PFSK-1 (cell line): Measurements from ENCODE around the gene RERE.

ENCODE experiments used
- FOXP2 ChIP-seq: optimal IDR thresholded peaks from 2 replicates; pipeline ENCODE3; 2011; ENCODE audit warnings: borderline replicate concordance, control low read depth, inconsistent platforms; ENCODE audit not compliant: insufficient read depth; ENCODE audit errors: extremely low read length, extremely low read depth
- POLR2AphosphoS5 ChIP-seq: IDR thresholded peaks from 2 replicates; pipeline ENCODE4 v1.6.1; 2012; ENCODE audit warnings: low read depth, mild to moderate bottlenecking, control low read depth, low read length, moderate library complexity
- REST ChIP-seq, 2 experiments: IDR thresholded peaks; 2 replicates each; pipeline versions ENCODE4 v1.6.1 to v1.8.0; 2011 to 2012; ENCODE audit warnings: low read depth in 2 of 2, low read length in 2 of 2, control low read depth in 1 of 2, inconsistent platforms in 1 of 2, mild to moderate bottlenecking in 1 of 2, moderate library complexity in 1 of 2; ENCODE audit not compliant: insufficient read depth in 1 of 2
- SIN3A ChIP-seq: IDR thresholded peaks from 2 replicates; pipeline ENCODE4 v1.6.1; 2012; ENCODE audit warnings: mild to moderate bottlenecking, low read length, moderate library complexity, borderline replicate concordance; ENCODE audit not compliant: insufficient read depth
- TAF1 ChIP-seq: IDR thresholded peaks from 2 replicates; pipeline ENCODE4 v1.6.1; 2012; ENCODE audit warnings: low read length, control low read depth, borderline replicate concordance; ENCODE audit not compliant: insufficient read depth

RERE gene

GRCh38 chr1:8354038-8354437, 463.4 kb downstream of the RERE start:
- TF ChIP-seq TAF1 (no peak), SIN3A (no peak), POLR2AphosphoS5 (no peak), FOXP2 (no peak), REST (IDR thresholded peaks at IDR 0.05; ENCODE audit: insufficient read depth in 1 of 2, low read depth in 2 of 2, low read length in 2 of 2) (no peak)

GRCh38 chr1:8352886-8353785, 464.3 kb downstream of the RERE start:
- no peak for TF ChIP-seq FOXP2
- TF ChIP-seq REST (IDR thresholded peaks at IDR 0.05; ENCODE audit: insufficient read depth in 1 of 2, low read depth in 2 of 2, low read length in 2 of 2) = no peak
- TF ChIP-seq SIN3A = no peak
- no peak for TF ChIP-seq POLR2AphosphoS5
- TF ChIP-seq TAF1 = no peak

- TF ChIP-seq REST (IDR thresholded peaks at IDR 0.05; ENCODE audit: insufficient read depth in 1 of 2, low read depth in 2 of 2, low read length in 2 of 2) = no peak
- TF ChIP-seq TAF1 = no peak
- no peak for TF ChIP-seq POLR2AphosphoS5
- TF ChIP-seq SIN3A = no peak
- no peak for TF ChIP-seq FOXP2
These were observed 465.0 kb downstream of the RERE start for GRCh38 chr1:8352471-8352845.

- TF ChIP-seq FOXP2 = no peak
- TF ChIP-seq TAF1 = no peak
- no peak for TF ChIP-seq REST (IDR thresholded peaks at IDR 0.05; ENCODE audit: insufficient read depth in 1 of 2, low read depth in 2 of 2, low read length in 2 of 2)
- no peak for TF ChIP-seq SIN3A
- TF ChIP-seq POLR2AphosphoS5 = no peak
These were observed 465.6 kb downstream of the RERE start for GRCh38 chr1:8351693-8352470.
